WTC11 (cell line): ENCODE measurements around the gene EPHA6. TPM values are rescaled to one million over a fixed set of nuclear protein-coding genes. Genes with fewer than 3 reads are reported as not detected.

Experiments used
- ATAC-seq: fragments of 200-7000 bp; cut with Tn5 transposase; 2 replicates; pipeline ENCODE4 v1.10.0; 2021; ENCODE audit warnings: mild to moderate bottlenecking, moderate library complexity
- CTCF ChIA-PET: fragments of 300-600 bp; sonication (Branson Sonifier 250); formaldehyde crosslinking; loops from one replicate; lab custom pipeline; 2021; ENCODE audit warnings: antibody characterized with exemption; lab: Charles Lee
- POLR2A ChIA-PET: fragments of 350-600 bp; sonication (Branson Sonifier 250); formaldehyde crosslinking; loops from one replicate; lab custom pipeline; 2021; ENCODE audit warnings: antibody characterized with exemption; lab: Charles Lee
- DNase-seq: peaks from one replicate; pipeline ENCODE4 v3.0.0; 2021; ENCODE audit warnings: low spot score
- H3K27ac Mint-ChIP-seq: 2 replicates; pipeline ENCODE4 v1.8.0; 2021; ENCODE audit warnings: mixed read lengths
- H3K27me3 Mint-ChIP-seq: 2 replicates; pipeline ENCODE4 v1.8.0; 2021; ENCODE audit warnings: low read depth, mild to moderate bottlenecking, moderate library complexity, mixed read lengths
- H3K36me3 Mint-ChIP-seq: 2 replicates; pipeline ENCODE4 v1.8.0; 2021; ENCODE audit warnings: mixed read lengths
- H3K4me1 Mint-ChIP-seq: 2 replicates; pipeline ENCODE4 v1.8.0; 2022; ENCODE audit warnings: mixed read lengths
- H3K4me3 Mint-ChIP-seq: 2 replicates; pipeline ENCODE4 v1.8.0; 2021; ENCODE audit warnings: mild to moderate bottlenecking, moderate library complexity, mixed read lengths
- H3K9me3 Mint-ChIP-seq: 2 replicates; pipeline ENCODE4 v1.8.0; 2021; ENCODE audit warnings: mixed read lengths
- ATF6 ChIP-seq: sonication (generic); formaldehyde crosslinking; IDR thresholded peaks from 2 replicates; pipeline ENCODE4 v1.8.1; 2023; ENCODE audit warnings: mild to moderate bottlenecking, missing genetic modification reagents
- CREB1 ChIP-seq: sonication (generic); formaldehyde crosslinking; IDR thresholded peaks from 2 replicates; pipeline ENCODE4 v1.8.0; 2023; ENCODE audit warnings: mild to moderate bottlenecking, missing genetic modification reagents
- GABPB1 ChIP-seq: sonication (generic); formaldehyde crosslinking; IDR thresholded peaks from 2 replicates; pipeline ENCODE4 v1.8.1; 2023; ENCODE audit warnings: mild to moderate bottlenecking, missing genetic modification reagents
- HMGA2 ChIP-seq: fragments of 250-450 bp; sonication (Bioruptor Pico); IDR thresholded peaks from 2 replicates; pipeline ENCODE4 v1.4.0; 2021; ENCODE audit warnings: mild to moderate bottlenecking, moderate library complexity
- NFE2L1 ChIP-seq: sonication (generic); formaldehyde crosslinking; IDR thresholded peaks from 2 replicates; pipeline ENCODE4 v1.8.1; 2023; ENCODE audit warnings: missing genetic modification reagents
- TEAD1 ChIP-seq: sonication (generic); formaldehyde crosslinking; IDR thresholded peaks from 2 replicates; pipeline ENCODE4 v1.8.0; 2022; ENCODE audit warnings: mild to moderate bottlenecking, missing genetic modification reagents
- TEAD4 ChIP-seq: sonication (generic); formaldehyde crosslinking; IDR thresholded peaks from 2 replicates; pipeline ENCODE4 v1.8.0; 2022; ENCODE audit warnings: mild to moderate bottlenecking, missing genetic modification reagents
- TP53 ChIP-seq: sonication (generic); formaldehyde crosslinking; IDR thresholded peaks from 2 replicates; pipeline ENCODE4 v1.8.1; 2023; ENCODE audit warnings: mild to moderate bottlenecking, missing genetic modification reagents
- ZNF281 ChIP-seq: sonication (generic); formaldehyde crosslinking; IDR thresholded peaks from 2 replicates; pipeline ENCODE4 v1.8.0; 2023; ENCODE audit warnings: mild to moderate bottlenecking, missing genetic modification reagents
- ZNF396 ChIP-seq: fragments of 250-450 bp; sonication (Bioruptor Pico); IDR thresholded peaks from 2 replicates; pipeline ENCODE4 v1.8.0; 2021; ENCODE audit warnings: mild to moderate bottlenecking, moderate library complexity, borderline replicate concordance
- total RNA-seq: library from RNA; stranded (reverse); gene quantifications from 3 replicates; pipeline ENCODE4 v1.2.3, GENCODE V29; 2021
- TF ChIP-seq, protein P1 (sequence below): sonication (generic); formaldehyde crosslinking; IDR thresholded peaks from 2 replicates; pipeline ENCODE4 v1.8.0; 2022; ENCODE audit warnings: missing genetic modification reagents
- TF ChIP-seq, protein P2 (sequence below): fragments of 200-600 bp; IDR thresholded peaks from 2 replicates; pipeline ENCODE4 v1.8.0; 2022; ENCODE audit warnings: antibody characterized with exemption

Gene EPHA6
- total RNA-seq, 1 experiment from 2014 or later, result 2.1 TPM

DNA sequence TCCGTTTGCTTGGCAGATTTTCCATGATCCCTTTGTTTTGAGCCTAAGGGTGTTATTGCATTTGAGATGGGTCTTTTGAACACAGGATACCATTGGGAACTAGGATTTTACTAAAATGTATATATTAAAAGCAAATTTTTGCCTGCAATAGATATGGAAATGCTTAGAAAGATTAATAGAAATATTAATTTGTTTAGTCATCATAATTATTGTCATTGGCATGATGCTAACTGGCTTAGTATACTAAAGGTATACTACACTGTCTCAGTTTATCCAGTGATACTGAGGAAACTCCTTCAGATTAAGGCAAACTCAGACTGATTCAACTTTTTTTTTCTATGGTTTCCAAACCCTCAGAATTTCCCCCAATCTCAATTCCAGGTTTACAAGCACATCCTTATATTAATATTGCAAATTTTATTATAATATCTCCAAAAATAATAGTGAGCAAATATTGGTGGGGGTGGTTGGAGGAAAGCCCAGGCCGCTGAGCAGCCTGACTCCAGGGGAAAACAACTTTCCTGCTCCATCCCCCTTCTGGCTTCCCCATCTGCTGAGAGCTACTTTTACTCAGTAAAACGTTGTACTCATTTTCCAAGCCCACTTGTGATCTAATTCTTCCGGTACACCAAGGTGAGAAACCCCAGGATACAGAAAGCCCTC is 291.7 kb downstream of the EPHA6 start (continued):
- TF ChIP-seq TEAD4 (CRISPR knock-in tag), result no peak
- TF ChIP-seq TEAD1 (CRISPR knock-in tag), result no peak

GRCh38 chr3:97106652-97106989 is 292.2 kb downstream of the EPHA6 start:
- H3K27ac Mint-ChIP-seq, result no peak overlapping the region; the same call in 1 of the 2 replicates
- H3K36me3 Mint-ChIP-seq, result no peaks in the 10 kb centered on the region
- CTCF ChIA-PET, result no interaction called here
- H3K4me1 Mint-ChIP-seq, result peaks cover 18% of the 10 kb centered on the region
- peak; percentile 76 for ATAC-seq
- H3K27me3 Mint-ChIP-seq, result no peaks in the 10 kb centered on the region
- no peak for DNase-seq
- H3K4me3 Mint-ChIP-seq, result peak overlapping the region; percentile 40
- TF ChIP-seq, protein P1, sequence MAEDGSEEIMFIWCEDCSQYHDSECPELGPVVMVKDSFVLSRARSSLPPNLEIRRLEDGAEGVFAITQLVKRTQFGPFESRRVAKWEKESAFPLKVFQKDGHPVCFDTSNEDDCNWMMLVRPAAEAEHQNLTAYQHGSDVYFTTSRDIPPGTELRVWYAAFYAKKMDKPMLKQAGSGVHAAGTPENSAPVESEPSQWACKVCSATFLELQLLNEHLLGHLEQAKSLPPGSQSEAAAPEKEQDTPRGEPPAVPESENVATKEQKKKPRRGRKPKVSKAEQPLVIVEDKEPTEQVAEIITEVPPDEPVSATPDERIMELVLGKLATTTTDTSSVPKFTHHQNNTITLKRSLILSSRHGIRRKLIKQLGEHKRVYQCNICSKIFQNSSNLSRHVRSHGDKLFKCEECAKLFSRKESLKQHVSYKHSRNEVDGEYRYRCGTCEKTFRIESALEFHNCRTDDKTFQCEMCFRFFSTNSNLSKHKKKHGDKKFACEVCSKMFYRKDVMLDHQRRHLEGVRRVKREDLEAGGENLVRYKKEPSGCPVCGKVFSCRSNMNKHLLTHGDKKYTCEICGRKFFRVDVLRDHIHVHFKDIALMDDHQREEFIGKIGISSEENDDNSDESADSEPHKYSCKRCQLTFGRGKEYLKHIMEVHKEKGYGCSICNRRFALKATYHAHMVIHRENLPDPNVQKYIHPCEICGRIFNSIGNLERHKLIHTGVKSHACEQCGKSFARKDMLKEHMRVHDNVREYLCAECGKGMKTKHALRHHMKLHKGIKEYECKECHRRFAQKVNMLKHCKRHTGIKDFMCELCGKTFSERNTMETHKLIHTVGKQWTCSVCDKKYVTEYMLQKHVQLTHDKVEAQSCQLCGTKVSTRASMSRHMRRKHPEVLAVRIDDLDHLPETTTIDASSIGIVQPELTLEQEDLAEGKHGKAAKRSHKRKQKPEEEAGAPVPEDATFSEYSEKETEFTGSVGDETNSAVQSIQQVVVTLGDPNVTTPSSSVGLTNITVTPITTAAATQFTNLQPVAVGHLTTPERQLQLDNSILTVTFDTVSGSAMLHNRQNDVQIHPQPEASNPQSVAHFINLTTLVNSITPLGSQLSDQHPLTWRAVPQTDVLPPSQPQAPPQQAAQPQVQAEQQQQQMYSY, result no peak
- TF ChIP-seq TP53 (no peak), ZNF281 (CRISPR knock-in tag) (no peak), ATF6 (CRISPR knock-in tag) (no peak), ZNF396 (CRISPR knock-in tag) (no peak), HMGA2 (no peak), GABPB1 (CRISPR knock-in tag) (no peak)
- POLR2A ChIA-PET, result no interaction called here
- no peaks in the 10 kb centered on the region for H3K9me3 Mint-ChIP-seq

DNA sequence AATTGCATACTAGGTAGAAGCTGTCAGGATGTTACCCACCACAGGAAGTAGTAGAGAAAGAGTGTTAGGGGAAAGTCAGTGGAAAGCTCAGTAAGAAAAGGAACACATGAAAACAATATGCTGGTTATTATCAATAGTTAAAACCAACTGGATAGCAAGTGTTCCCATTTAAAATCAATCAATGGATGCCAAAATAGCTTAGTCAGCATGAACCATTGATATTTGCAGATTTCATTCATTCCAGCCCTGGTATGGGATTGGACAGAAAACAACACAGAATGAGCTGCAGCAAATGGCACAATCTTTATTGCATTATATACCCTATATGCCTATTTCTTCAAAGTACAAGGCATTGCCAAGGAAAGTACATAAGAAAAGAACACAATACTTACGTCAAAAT is 293.7 kb downstream of the EPHA6 start:
- DNase-seq (no peak), ATAC-seq (no peak)
- TF ChIP-seq, protein P2, sequence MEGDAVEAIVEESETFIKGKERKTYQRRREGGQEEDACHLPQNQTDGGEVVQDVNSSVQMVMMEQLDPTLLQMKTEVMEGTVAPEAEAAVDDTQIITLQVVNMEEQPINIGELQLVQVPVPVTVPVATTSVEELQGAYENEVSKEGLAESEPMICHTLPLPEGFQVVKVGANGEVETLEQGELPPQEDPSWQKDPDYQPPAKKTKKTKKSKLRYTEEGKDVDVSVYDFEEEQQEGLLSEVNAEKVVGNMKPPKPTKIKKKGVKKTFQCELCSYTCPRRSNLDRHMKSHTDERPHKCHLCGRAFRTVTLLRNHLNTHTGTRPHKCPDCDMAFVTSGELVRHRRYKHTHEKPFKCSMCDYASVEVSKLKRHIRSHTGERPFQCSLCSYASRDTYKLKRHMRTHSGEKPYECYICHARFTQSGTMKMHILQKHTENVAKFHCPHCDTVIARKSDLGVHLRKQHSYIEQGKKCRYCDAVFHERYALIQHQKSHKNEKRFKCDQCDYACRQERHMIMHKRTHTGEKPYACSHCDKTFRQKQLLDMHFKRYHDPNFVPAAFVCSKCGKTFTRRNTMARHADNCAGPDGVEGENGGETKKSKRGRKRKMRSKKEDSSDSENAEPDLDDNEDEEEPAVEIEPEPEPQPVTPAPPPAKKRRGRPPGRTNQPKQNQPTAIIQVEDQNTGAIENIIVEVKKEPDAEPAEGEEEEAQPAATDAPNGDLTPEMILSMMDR, result no peak
- no peak for TF ChIP-seq NFE2L1
- no peak for TF ChIP-seq CREB1 (CRISPR knock-in tag)
- no peaks in the 10 kb centered on the region for H3K9me3 Mint-ChIP-seq
- ChIA-PET CTCF (interaction anchor here (0.6 to 1.9 kb wide), 2 partner anchors 31 to 242 kb away, joined by 3 to 5 read pairs; no protein-coding TSS in a partner anchor), POLR2A (no interaction called here)
- peaks cover 20% of the 10 kb centered on the region for H3K4me1 Mint-ChIP-seq
- no peak overlapping the region for H3K4me3 Mint-ChIP-seq
- no peaks in the 10 kb centered on the region for H3K27me3 Mint-ChIP-seq
- H3K36me3 Mint-ChIP-seq, result no peaks in the 10 kb centered on the region
- H3K27ac Mint-ChIP-seq, result no peak overlapping the region
